Smooth muscle cell of the brain vasculature (primary cell): Measurements from ENCODE around the gene EPS8L2.

Experiments used
- DNase-seq: peaks from one replicate; pipeline ENCODE4 v3.0.0-alpha.2; 2012; ENCODE audit warnings: low read depth, low spot score

The EPS8L2 gene

DNA sequence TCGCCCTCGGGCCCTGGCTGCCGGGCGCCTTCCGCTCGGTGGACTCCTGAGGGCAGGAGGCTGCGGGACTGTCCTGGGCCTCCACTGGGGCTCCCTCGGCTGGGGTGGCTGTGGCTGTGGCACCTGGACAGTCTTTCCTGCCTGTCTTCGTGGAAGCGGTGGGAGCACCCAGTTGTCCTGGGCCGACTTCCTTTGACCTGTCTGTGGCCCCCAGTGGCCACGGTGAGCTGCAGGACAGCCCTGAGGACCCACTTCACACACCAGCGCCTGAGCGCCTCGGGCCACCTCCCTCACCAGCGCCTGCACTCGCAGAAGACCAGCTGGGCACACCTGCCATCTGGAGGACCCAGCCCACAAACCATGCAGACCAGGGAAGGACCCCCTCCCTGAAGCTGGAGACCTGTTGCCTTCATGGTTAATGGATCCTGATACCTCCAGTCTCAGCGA is 1.8 kb upstream of the EPS8L2 start:
- DNase-seq = no peak

DNA sequence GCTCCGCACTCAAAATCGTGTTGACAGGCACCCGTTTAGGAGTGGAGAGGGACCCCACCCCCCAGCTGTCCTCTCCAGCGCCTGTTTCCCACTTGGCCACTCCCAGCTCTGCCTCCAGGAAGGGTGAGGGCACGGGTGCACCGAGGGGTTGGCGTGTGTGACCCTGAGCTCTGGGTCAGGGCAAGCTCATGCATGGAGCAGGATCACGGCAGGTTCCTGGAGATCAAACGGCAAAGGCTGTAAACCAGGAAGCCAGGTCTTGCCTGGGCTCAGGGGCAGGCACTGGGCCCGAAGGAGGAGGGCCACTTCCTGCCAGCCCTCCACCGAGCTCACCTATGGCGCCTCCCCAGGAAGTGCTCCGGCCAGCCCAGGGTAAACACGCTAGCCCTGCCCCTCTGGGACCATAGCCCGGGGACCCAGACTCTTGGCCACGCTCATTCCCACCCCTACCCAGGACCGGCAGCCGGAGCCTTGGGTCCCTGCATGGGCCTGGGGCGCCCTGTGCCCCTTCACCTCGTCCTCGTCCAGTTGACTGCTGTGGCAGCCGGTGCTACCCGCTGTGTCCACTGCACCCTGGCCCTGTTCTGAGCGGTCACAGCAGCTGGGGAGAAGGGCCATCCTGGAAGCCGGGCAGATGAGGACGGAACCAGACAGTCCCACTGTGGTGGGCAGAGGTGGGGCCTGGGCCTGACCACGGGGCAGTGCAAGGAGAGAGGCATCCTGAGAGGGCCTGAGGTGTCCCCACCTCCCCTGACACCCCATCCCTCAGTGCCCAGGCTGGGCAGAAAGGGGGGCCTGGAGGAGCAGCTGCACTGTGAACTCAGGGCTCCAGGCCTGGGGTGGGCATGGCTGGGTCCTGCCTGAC is 1.0 kb upstream of the EPS8L2 start:
- DNase-seq = no peak

DNA sequence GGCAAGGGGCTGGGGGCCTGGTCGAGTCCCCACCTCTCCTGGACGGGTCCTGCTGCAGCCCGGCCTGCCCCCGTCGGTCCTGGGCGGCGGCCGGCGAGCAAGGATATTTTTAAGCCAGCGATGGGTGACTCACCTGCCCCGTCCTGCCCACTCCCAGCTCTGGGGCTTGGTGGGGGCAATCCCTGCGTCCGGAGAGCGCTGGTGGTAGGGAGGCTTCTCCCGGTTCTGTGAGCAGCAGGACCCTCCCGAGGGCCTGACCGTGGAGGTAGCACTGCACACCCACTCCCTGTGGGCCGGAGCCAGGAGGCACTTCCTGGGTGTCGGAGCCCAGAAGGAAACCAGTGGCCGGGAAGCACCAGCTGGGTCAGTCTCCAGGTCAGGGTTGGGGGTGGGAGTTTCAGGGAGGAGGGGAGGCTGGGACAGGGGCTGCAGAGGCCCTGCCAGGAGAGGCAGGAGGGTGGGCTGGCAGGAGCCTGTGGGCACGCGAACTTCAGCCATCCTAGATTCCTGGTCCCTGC is 467 bp downstream of the EPS8L2 start:
- DNase-seq = no peak

DNA sequence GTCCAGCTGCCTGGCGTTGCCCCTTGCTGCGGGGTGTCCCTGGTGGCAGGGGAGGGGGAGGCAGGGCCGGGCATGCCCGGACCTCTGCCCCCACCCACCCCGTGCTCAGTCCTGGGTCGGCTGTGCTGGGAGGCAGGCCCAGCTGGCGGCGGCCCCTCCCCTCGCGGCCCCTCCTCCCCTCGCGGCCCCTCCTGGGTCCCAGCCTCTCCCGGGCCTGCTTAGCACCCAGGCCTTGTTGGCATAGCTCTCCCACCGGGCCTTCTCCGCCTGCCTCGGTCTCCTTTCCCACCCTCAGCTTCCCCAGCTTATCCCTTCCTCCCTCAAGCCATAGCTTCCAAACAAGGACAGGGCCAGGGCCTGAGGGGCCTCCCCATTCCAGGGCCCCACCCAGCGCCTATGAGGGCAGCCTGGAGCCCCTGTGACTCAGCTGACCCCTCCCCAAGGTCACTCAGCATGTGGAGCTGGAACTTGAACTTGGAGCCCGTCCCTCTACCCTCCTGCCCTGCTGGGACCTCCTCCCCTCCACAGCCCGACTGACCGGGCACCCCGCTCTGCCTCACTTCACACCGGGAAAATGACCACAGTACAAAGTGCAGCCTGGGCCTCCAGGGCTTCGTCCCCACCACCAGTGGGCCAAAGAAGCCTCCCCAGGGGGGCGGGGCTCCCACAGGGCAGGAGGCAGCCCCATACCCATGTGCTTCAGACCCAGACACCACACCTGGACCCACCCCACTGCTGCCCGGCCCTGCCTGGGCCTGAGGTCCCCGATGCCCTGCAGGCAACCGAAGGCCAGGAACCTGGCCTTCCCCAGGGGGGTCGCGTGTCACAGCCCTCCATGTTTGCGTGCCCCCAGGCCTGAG is 1.2 kb downstream of the EPS8L2 start:
- DNase-seq = no peak

DNA sequence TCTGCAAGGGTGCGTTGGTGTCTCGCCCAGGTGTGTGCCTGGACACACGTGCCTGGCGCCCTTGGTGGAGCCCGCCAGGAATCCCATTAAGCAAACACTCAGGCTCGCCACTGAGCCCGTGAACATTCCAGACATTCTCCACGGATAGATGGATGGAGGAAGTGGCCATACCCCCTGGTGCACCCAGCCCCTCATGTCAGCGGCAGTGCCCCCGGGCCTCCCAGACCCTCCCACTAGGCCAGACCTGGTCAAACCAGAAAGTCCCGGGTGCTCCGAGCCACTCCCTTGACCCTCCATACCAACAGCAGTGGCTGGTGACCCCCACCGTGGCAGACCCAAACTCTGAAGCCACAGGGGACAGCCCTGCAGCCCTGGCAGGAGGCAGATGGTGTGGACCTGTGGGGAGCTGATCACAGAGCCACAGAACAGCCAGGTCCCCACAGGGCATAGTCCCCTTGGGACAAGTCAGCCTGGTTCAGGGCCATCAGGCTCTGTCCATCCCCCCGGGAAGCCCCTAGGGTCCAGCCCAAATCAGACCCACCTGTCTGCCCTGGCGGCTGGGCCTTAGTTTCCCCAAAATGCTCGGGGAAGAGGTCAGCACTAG is 1.9 kb downstream of the EPS8L2 start:
- DNase-seq = no peak

DNA sequence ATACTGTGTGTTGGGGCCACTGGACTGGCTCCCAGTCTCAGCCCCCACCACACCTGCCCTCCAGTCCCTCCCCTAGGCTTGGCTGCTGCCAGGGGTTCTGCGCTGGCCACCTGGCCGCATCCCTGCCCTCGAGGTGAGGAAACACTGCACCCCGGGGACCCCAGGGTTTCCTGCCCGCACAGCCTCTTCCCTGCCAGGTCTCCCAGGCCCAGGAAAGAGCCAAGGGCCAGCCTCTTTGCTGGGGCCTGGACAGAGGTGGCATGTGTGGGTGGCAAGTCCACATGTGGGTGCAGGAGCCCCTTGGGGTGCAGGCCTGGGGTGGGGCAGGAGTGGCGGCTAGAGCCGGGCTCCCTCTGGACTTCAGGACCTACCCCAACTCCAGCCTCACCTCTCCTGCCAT is 2.5 kb downstream of the EPS8L2 start:
- no peak for DNase-seq

DNA sequence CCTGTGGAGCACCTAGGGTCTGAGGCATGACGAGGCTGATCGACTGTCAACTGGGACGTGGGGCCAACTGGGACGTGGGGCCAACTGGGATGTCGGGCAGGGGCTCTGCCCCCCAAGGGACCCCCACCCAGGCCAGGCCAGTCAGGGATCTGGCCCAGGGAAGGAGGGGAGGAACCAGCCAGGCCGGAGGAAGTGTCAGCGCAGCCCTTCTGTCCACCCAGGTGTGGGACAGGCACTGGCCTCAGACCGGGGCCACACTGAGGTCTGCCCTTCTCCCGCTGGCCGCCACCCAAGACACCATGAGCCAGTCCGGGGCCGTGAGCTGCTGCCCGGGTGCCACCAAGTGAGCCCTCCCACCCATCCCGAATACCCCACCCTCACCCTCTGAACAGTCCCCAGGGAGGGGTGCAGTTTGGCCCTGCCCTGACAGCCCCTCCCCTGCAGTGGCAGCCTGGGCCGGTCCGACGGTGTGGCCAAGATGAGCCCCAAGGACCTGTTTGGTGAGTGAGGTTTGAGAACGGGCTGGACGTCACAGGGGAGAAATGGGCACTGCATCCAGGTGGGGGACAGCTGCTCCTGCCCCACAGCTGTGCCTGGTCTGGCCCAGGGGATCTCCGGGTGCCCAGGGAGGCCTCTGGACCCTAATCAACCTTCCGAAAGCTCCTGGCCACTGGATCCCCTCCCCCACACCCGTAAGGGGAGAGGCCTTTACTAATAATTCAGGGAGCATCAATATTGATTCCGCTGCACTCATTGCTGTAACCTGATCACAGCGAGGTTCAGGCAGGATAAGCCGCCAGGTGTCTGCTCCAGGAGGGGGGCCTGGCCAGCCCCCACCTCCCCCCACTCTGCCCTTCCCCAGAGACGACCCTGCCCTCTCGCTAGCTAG is 3.3 kb downstream of the EPS8L2 start:
- DNase-seq = no peak

DNA sequence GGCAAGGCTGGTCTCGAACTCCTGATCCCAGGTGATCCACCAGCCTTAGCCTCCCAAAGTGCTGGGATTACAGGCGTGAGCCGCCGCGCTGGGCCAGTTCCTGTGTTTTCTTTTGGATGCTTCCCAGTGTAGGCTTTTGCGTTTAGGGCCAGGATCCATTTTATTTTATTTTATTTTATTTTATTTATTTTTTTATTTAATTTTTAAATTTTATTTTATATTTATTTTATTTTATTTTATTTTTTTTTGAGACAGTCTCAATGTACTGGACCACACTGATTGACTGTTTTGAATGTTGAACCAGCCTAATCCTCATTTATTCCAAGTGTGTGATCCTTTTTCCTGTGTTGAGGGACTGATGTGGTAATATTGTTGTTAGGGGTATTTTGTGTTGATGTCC is 8.4 kb downstream of the EPS8L2 start:
- DNase-seq = no peak

DNA sequence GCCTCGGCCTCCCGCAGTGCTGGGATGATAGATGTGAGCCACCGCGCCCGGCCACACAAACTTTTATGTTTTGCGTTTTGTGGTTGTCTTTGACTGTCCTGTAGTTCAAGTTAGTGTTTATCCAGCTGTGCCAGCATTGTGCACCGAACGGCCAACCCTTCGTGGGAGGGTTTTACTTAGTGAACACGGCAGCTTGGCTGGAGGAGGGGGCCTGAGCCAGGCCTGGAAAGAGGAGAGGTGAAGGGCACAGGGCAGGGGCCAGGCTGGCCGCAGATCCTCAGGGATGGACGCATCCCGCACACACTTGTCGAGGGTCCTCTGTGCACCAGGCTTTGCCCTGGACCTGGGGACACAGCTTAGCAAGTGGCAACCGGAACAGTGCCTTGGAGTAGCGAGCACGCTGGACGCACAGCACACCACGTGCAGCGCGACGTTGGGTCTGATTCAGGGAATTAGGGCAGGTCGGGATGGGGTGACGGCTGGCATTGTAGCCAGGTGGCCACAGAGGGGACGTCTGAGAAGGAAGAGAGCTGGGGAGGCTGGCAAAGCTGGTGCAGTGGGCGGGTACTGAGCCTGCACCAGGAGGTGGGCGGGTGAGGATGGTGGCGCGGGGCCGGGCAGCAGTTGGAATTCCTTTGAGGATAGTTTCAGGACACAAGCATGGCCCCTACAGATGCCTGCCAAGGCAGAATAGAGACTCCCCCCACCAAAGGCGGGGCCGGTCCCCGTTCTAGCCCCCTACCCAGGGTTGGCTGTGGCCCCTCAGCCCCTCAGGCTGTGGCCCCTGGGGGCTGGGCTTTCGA is 13.4 kb downstream of the EPS8L2 start:
- DNase-seq = no peak

DNA sequence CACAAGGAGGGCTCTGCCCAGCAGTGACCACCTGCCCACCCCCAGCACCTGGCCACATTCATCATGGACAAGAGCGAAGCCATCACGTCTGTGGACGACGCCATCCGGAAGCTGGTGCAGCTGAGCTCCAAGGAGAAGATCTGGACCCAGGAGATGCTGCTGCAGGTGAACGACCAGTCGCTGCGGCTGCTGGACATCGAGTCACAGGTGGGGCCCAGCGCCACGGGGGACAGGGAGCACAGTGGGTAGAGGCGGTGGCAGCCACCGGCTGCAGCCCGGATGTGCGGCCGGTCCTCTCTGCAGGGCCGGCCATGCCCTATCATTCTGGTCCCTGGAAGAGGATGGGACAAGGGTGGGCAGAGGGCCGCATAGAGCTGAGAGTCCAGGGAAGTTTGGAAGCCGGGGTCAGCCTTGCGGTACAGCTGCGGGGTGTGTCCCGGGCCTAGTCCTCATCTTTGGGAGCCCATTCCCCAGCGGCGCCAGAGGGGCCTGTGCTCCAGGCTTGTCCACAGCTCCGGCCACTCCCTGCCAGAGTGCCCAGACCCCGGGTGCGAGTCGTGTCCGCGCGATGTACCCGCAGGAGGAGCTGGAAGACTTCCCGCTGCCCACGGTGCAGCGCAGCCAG is 14.1 kb downstream of the EPS8L2 start:
- no peak for DNase-seq

DNA sequence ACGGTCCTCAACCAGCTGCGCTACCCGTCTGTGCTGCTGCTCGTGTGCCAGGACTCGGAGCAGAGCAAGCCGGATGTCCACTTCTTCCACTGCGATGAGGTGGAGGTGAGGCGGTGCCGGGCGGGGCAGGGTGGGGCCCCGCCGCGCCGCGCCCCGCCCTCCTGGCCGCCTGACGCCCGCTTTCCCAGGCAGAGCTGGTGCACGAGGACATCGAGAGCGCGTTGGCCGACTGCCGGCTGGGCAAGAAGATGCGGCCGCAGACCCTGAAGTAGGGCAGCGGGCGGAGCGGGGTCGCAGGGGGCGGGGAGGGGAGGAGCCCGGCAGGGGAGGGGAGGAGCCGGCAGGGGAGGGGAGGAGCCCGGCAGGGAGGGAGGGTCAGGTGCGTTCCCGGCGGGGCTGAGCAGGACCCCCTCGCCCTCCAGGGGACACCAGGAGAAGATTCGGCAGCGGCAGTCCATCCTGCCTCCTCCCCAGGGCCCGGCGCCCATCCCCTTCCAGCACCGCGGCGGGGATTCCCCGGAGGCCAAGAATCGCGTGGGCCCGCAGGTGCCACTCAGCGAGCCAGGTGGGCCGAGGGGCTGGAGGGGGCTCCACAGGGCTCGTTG is 14.7 kb downstream of the EPS8L2 start:
- no peak for DNase-seq

DNA sequence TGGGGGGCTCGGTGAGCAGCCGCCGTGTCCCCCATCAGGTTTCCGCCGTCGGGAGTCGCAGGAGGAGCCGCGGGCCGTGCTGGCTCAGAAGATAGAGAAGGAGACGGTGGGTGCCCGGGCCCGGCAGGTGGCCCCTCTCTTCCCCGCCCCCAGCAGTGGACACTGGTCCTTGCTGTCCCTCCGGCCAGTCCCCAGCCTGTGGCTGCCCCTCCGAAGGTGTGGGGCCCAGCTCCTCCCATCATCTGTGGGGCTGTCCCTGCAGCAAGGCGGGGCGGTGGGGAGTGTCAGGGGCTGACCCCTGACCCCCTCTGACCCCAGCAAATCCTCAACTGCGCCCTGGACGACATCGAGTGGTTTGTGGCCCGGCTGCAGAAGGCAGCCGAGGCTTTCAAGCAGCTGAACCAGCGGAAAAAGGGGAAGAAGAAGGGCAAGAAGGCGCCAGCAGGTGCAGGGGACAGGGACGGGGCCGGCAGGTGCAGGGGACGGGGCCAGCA is 15.3 kb downstream of the EPS8L2 start:
- no peak for DNase-seq

DNA sequence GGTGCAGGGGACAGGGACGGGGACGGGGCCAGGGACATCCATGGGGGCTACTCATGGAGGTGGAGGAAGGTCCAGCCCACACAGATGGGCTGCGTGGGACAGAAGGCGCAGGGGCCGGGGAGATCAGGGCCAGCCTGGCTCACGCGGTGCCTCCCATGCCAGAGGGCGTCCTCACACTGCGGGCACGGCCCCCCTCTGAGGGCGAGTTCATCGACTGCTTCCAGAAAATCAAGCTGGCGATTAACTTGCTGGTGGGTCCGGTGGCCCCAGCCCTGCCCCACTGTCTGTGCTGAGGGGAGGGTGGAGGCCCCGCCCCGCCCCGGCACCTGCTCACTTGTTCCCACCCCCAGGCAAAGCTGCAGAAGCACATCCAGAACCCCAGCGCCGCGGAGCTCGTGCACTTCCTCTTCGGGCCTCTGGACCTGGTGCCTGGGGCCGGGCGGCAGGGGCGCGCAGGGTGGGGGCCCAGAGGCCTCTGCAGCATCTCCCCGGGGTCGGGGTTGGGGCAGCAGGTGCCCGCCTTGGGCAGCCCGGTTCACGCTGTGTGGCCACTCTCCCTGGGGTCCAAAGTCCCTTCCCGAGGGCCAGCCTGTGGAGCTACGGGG is 15.8 kb downstream of the EPS8L2 start:
- no peak for DNase-seq

DNA sequence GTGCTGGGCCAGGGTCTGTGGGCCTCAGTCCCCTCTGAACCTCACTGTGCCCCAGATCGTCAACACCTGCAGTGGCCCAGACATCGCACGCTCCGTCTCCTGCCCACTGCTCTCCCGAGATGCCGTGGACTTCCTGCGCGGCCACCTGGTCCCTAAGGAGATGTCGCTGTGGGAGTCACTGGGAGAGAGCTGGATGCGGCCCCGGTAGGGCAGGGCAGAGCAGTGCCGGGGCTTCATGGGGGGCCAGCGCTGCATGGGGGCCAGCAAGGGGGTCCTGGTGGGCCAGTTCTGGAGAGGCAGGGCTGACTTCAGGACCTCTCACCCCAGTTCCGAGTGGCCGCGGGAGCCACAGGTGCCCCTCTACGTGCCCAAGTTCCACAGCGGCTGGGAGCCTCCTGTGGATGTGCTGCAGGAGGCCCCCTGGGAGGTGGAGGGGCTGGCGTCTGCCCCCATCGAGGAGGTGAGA is 16.3 kb downstream of the EPS8L2 start:
- no peak for DNase-seq

DNA sequence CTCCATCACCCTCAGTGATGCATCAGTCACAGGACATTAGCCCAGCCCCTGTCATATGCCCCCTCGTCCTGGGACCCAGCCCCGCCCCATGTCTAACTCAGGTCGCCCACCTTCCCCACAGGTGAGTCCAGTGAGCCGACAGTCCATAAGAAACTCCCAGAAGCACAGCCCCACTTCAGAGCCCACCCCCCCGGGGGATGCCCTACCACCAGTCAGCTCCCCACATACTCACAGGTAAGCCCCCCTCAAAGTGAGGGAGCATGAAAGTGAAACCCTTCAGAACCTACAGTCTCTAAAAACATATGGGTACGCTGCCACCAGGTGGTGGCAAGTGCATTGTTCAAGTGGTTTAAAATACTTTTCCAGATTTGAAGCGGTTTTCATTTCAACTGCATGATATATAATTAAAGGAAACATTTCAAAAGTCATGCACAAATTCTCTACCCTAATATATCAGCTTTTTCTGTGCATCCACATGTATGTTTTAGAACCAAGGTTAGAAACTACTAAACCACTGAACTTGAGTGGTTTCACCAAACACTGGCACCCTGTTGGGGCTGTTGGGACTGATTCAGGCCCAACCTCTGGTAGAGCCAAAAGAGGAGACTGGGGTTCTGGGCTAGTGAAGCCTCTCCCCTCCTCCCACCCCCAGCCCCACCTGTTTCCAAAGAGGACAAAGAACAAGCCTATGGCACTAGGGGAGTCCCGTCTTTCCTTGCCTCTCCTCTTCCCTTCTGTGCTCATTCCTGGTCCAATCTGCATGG is 17.3 kb downstream of the EPS8L2 start:
- DNase-seq = no peak

DNA sequence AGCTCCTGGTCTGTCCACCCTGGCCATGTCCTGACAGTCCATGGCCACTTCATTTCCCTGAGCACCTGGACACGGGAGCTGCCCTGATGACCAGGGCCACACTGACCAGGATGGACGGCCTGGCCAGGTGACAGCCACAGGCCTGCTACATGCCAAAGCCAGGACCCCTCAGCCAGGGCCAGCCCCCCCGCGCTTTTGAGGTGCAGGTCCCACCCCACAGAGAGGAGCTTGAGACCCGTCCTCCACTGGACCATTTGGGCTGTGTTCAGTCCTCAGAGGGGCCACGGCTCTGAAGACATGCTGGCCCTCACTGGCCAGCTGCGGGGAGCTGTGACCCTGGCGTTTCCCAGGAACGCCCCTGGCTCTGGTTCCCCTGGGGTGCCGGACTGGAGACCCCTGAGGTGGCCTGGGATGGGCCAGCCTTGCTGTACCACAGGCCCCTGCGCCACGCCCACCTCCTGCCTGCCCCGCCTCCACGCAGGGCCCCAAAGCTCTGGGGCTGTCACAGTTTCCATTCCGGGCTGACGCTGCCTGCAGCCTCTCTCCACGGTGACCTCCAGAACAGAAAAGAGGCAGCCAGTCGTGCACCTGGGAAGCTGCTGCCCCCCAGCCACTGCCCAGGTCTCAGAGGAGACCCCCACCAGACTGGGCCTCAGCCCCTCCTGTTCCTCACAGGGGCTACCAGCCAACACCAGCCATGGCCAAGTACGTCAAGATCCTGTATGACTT is 18.2 kb downstream of the EPS8L2 start:
- DNase-seq = no peak

DNA sequence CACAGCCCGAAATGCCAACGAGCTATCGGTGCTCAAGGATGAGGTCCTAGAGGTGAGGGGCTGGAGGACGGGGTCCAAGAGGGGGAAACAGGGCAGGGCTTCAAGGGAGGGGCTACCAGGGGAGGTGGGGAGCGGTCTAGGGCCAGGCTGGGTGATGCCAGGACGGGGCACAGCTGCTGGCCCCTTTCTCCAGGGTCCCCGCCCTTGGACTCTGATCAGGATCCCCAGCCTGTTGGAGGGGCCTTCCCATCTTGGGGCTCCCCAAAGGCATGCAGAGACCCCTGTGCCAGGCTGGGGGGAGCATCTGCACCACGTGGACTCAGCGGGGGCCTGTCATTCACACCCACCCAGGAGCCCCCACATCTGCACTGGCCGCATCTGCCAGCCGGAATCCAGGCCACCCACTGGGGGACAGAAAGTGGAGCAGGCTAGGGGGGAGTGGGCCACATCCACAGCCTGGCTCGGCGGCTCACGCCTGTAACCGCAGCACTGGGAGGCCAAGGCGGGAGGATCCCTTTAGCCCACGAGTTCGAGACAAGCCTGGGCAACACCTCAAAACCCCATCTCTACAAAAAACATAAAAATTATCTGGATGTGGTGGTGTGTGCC is 18.9 kb downstream of the EPS8L2 start:
- no peak for DNase-seq
